ENCODE results near the gene SYNPO2.
A peak's percentile ranks its signal among the peaks of the same experiment; 100 is the strongest.

Gene SYNPO2

DNA sequence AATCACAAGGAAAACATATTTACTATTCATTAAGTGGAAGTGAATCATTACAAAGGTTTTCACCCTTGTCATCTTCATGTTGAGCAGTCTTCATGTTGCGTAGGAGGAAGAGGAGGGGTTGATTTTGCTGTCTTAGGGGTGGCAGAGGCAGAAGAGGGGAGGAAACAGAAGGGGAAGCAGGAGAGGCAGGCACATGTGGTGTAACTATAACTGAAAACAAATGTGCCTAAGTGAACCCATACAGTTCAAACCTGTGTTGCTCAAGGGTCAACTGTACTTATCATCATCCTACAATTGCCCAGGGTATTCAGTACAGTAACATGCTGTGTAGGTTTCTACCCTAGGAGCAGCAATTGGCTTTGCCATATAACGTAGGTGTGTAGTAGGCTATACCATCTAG lies 47.2 kb downstream of the SYNPO2 start:
- H3K9me3 Mint-ChIP-seq: no peaks in the 10 kb centered on the region
- no peak overlapping the region for H3K4me3 Mint-ChIP-seq
- no peaks in the 10 kb centered on the region for H3K36me3 Mint-ChIP-seq
- DNase-seq: no peak
- CTCF ChIA-PET: no interaction called here
- peaks cover 3% of the 10 kb centered on the region for H3K27me3 Mint-ChIP-seq
- no peaks in the 10 kb centered on the region for H3K4me1 Mint-ChIP-seq
- no peak overlapping the region for H3K27ac Mint-ChIP-seq

DNA sequence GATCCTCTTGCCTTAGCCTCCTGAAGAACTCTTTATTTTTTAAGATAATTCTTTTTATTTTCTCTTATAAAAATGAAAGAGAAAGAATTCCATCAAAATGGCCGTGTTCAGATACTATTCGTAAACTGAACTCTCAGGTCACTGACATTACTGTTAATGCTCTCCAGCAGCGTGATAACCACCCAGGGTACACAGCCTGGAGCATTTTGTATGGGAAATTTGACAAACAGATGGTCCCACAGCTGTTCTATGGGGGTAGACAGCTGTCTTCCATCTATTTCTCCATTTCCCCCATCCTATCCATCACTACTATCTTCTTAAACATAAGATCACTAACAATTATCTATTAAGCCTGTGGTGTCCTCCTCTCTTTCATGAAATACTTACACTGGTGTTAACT lies 47.8 kb downstream of the SYNPO2 start:
- Mint-ChIP-seq H3K4me3 (no peak overlapping the region), H3K36me3 (no peaks in the 10 kb centered on the region), H3K4me1 (no peaks in the 10 kb centered on the region), H3K27ac (no peak overlapping the region), H3K9me3 (no peaks in the 10 kb centered on the region), H3K27me3 (peaks cover 7% of the 10 kb centered on the region)
- CTCF ChIA-PET: no interaction called here
- DNase-seq: no peak

DNA sequence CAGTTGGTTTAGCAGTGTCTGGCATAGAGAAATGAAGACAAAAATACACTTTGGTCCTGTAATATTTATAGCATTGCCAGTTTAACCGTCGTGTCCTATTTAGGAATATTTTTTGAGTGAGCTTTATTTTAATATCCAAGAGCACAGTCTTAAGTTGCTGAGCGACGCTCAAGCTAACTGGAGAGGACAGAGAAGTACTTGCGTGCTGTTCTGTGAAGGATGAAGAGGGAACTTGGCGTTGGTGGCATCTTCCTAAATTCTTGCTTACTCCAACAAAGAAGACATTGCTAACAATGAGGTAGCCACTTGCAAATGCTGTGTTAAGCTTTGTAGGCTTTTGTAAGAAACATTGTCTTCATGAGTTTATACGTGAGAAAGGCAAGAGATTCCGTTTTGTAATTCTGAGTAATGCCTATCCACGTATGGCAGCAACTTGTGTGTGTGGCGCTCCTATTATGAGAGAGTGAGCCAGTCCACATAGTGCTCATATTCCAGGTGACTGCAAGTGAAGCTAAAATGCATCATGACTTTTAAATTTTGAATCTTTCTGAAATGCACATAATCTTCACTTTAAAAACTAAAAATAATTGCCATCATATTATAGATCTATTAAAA lies 50.6 kb downstream of the SYNPO2 start:
- H3K36me3 Mint-ChIP-seq: no peaks in the 10 kb centered on the region
- CTCF ChIA-PET: no interaction called here
- no peak overlapping the region for H3K27ac Mint-ChIP-seq
- H3K4me3 Mint-ChIP-seq: no peak overlapping the region
- H3K9me3 Mint-ChIP-seq: no peaks in the 10 kb centered on the region
- DNase-seq: no peak
- H3K4me1 Mint-ChIP-seq: no peaks in the 10 kb centered on the region
- peaks cover 7% of the 10 kb centered on the region for H3K27me3 Mint-ChIP-seq

DNA sequence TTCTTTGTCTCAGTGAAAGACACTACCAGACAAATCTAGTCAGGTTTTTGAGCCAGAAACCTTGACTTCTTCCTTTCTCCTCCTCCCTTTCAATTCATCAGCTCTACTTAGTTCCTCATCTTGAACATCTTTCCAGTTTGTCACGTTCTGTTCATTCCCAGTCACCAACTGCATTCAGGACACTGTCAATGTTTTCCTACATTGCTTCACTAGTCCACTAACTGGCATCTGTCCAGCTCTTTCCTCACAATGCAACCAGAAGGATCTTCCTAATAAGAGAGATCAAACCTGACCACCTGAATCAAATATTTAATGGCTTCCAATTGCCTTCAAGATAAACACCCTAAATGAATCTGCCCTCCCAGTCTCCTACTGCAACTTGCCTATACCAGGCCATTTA lies 52.5 kb downstream of the SYNPO2 start:
- Mint-ChIP-seq H3K9me3 (no peaks in the 10 kb centered on the region), H3K4me3 (no peak overlapping the region), H3K27me3 (peaks cover 7% of the 10 kb centered on the region), H3K4me1 (no peaks in the 10 kb centered on the region), H3K36me3 (no peaks in the 10 kb centered on the region), H3K27ac (no peak overlapping the region)
- CTCF ChIA-PET: no interaction called here
- no peak for DNase-seq

DNA sequence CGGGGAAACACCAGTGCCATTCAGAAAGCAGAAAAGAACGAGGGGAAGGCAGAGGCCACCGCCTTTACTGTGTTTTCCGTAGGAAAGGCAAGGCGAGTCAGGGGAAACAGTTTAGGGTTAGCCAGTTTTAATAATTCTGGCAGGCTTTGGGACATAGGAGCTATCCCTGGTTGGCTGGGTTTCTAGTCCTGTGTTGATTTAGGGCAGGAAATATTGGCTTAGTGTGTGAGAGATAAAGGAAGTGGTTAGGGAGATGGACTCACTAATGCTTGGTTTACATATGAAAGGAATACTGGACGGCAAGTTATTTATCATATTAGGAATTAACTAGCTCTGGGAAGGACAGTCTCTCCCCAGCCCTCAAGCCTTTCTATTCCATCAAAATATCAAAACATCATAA lies 53.1 kb downstream of the SYNPO2 start:
- CTCF ChIA-PET: no interaction called here
- no peak for DNase-seq

DNA sequence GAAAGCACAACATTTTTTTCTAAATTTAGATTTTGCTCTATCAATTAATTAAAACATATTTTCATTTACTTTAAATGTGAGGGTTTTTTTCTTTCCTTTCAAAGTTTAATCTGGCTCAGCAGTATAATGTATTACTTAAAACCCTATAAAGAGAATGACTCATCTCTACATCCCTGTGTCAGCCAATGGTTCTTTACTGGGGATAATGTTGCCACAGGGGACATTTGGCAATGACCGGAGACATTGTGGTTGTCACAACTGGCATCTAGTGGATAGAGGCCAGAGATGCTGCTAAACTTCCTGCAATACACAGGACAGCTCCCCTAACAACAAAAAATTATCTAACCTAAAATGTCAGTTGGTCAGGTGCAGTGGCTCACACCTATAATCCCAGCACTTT lies 53.8 kb downstream of the SYNPO2 start:
- Mint-ChIP-seq H3K9me3 (no peaks in the 10 kb centered on the region), H3K4me1 (no peaks in the 10 kb centered on the region), H3K27ac (no peak overlapping the region), H3K36me3 (no peaks in the 10 kb centered on the region), H3K4me3 (no peak overlapping the region), H3K27me3 (peaks cover 7% of the 10 kb centered on the region)
- CTCF ChIA-PET: no interaction called here
- no peak for DNase-seq

More for the DNA sequence above, 53.1 kb downstream of the SYNPO2 start:
- Mint-ChIP-seq H3K9me3 (no peaks in the 10 kb centered on the region), H3K27me3 (peaks cover 7% of the 10 kb centered on the region), H3K4me1 (no peaks in the 10 kb centered on the region), H3K4me3 (no peak overlapping the region), H3K27ac (no peak overlapping the region), H3K36me3 (no peaks in the 10 kb centered on the region)

DNA sequence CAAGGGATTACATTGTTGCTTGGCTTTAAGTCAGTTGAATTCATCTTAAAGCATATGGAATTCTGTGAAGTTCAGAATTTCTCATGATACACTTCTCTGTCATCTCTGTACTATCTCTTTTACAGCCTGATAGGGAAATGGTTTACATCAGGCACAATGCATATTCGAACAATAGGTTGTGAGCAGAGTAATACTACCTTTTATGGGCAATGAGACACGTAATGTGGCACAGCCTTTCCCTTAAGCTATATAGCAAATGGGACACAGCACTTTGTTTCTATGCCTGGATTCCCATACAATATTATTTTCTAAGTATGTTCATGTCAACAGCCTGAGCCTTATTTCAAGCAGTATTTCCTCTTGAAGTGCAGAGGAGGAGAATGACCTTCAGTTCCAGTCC lies 58.4 kb downstream of the SYNPO2 start:
- CTCF ChIA-PET: no interaction called here
- no peak overlapping the region for H3K4me3 Mint-ChIP-seq
- H3K9me3 Mint-ChIP-seq: no peaks in the 10 kb centered on the region

DNA sequence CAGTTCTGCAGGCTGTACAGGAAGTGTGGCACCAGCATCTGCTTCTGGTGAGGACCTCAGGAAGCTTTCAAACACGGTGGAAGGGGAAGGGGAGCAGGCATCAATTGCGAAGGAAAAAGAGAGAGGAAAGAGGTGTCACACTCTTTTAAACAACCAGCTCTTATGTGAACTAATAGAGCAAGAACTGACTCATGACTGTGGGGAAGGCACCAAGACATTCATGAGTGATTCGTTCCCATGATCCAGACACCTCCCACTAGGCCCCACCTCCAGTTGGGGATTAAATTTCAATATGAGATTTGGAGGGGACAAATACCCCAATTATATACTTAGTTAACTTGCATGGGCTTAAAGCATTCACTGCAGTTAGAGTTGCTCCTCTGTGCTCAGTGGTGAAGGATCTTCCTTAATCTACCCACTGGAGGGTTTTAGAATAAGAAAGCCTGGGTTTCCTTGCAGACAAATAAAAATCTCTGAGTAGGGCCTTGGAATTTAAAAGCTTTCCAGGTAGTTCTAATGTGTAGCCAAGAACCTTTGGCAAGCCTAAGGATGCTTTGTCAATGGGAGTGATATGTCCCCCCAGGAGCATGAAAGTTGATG lies 60.0 kb downstream of the SYNPO2 start:
- Mint-ChIP-seq H3K4me3 (no peak overlapping the region), H3K27me3 (no peaks in the 10 kb centered on the region), H3K4me1 (no peaks in the 10 kb centered on the region), H3K36me3 (no peaks in the 10 kb centered on the region), H3K9me3 (no peaks in the 10 kb centered on the region), H3K27ac (peak overlapping the region; percentile 31)
- CTCF ChIA-PET: no interaction called here
- DNase-seq: no peak

More for the DNA sequence above, 58.4 kb downstream of the SYNPO2 start:
- Mint-ChIP-seq H3K27ac (no peak overlapping the region), H3K27me3 (no peaks in the 10 kb centered on the region), H3K4me1 (no peaks in the 10 kb centered on the region), H3K36me3 (no peaks in the 10 kb centered on the region)
- DNase-seq: no peak

DNA sequence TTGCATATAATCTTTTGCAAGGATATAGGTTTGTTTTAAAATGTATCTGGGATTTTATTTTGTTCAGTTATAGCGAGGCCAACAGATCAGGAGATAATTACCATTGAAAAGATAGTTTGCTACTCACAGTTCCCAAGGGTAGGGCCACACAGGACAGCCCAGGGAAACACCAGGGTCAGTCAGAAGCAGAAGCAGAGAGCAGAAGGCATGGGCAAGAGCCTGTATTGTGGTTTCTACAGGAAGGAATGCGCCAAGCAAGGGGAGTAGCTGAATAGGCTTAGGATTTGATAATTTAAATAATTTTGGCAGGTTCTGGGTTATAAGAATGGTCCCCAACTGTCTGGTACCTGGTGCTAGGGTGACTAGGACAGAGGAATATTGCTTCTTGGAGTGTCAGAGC lies 61.6 kb downstream of the SYNPO2 start:
- CTCF ChIA-PET: no interaction called here
- Mint-ChIP-seq H3K27me3 (no peaks in the 10 kb centered on the region), H3K4me3 (no peak overlapping the region), H3K27ac (no peak overlapping the region), H3K36me3 (no peaks in the 10 kb centered on the region), H3K4me1 (no peaks in the 10 kb centered on the region), H3K9me3 (no peaks in the 10 kb centered on the region)
- DNase-seq: no peak

DNA sequence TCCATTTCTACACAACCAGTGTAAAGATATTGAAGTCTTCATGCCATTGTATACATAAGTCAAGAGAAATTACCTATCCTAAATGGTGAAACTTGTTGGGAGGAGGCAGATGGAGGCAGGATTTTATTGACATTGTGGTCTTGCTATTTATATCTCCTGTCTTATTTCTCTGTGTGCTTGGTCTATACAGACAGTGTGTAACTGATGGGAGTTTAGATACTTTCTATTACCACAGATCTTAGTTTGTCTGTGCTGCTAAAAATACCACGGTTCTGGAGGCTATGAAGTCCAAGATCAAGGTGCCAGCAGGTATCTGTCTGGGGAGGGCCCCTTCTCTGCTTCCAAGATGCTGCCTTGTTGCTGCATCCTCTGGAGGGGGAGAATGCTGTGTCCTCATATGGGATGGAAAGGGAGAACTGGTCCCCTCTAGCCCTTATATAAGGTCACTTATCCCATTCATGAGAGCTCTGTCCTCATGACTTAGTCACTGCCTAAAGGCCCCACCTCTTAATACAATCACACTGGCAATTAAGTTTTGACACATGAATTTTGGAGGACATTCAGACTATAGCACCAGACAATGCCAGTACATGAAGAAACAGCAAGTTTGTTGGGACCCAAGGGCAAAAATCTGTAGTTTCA lies 62.4 kb downstream of the SYNPO2 start:
- CTCF ChIA-PET: interaction anchor here (0.6 kb wide), 1 partner anchor 30 kb away, joined by 3 read pairs; no protein-coding TSS in a partner anchor
- no peak for DNase-seq
- H3K27ac Mint-ChIP-seq: no peak overlapping the region
- no peaks in the 10 kb centered on the region for H3K27me3 Mint-ChIP-seq
- H3K4me1 Mint-ChIP-seq: no peaks in the 10 kb centered on the region
- H3K36me3 Mint-ChIP-seq: no peaks in the 10 kb centered on the region
- H3K4me3 Mint-ChIP-seq: no peak overlapping the region
- no peaks in the 10 kb centered on the region for H3K9me3 Mint-ChIP-seq

DNA sequence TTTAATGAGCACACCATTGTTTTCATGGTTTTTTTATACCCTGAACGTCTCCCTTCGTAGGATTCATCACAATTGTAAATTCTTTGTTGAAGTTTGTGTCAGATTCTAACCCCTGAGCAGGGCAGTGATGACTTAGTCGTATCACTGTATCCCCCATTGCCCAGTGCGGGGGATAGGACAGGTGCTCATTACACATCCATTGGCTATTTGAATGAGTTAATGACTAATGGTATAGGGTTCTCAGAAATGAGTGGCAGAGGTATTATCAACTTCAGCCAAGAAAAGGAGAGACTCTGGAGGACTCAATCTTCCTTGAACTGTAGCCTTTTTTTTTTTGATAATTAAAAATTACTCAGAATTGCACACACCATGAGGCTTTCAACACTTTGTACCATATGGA lies 64.6 kb downstream of the SYNPO2 start:
- no peak overlapping the region for H3K4me3 Mint-ChIP-seq
- H3K27me3 Mint-ChIP-seq: no peaks in the 10 kb centered on the region
- no peaks in the 10 kb centered on the region for H3K36me3 Mint-ChIP-seq
- DNase-seq: no peak
- no peaks in the 10 kb centered on the region for H3K4me1 Mint-ChIP-seq
- CTCF ChIA-PET: no interaction called here
- no peak overlapping the region for H3K27ac Mint-ChIP-seq
- no peaks in the 10 kb centered on the region for H3K9me3 Mint-ChIP-seq

DNA sequence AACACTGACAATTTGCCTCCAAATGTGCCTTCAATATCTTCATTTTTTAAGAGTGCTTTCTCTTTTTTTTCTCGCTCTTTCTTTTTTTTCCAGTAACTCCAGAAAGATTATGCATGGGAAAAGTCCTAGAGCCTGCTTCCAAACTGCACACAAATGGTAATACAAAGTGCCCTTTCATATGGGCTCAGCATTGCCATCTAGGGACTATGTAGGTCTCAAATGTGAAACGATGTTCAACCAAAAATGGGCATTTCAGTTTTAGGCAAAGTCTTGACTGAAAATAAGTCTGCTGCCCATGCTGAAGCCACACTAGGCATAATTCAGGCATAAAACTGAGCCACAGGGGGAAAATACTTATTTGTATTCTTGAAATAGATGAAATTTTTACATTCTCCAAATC lies 65.6 kb downstream of the SYNPO2 start:
- Mint-ChIP-seq H3K36me3 (no peaks in the 10 kb centered on the region), H3K4me3 (no peak overlapping the region), H3K4me1 (no peaks in the 10 kb centered on the region), H3K27ac (no peak overlapping the region), H3K9me3 (no peaks in the 10 kb centered on the region), H3K27me3 (no peaks in the 10 kb centered on the region)
- no peak for DNase-seq
- CTCF ChIA-PET: no interaction called here

DNA sequence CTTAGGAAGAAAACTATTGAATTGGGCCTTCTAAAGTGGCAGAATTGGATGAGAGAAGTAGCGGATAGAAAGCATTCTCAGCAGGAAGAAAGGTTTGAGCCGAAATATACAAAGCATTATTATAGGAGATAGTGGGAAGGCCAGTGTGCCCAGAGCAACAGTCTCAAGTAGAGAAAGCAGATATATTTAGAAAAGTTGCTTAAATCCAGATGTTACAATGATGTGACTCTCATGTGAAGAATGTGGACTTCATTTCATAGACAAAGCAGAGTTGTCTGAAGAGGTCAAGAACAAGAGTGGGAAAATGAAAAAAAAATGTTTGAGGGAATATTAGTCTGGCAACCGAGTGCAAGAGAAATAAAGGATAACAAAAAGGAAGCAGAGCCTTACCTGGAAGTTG lies 66.9 kb downstream of the SYNPO2 start:
- CTCF ChIA-PET: no interaction called here
- Mint-ChIP-seq H3K9me3 (no peaks in the 10 kb centered on the region), H3K4me3 (no peak overlapping the region), H3K27me3 (no peaks in the 10 kb centered on the region), H3K4me1 (no peaks in the 10 kb centered on the region), H3K27ac (no peak overlapping the region), H3K36me3 (no peaks in the 10 kb centered on the region)
- DNase-seq: no peak

DNA sequence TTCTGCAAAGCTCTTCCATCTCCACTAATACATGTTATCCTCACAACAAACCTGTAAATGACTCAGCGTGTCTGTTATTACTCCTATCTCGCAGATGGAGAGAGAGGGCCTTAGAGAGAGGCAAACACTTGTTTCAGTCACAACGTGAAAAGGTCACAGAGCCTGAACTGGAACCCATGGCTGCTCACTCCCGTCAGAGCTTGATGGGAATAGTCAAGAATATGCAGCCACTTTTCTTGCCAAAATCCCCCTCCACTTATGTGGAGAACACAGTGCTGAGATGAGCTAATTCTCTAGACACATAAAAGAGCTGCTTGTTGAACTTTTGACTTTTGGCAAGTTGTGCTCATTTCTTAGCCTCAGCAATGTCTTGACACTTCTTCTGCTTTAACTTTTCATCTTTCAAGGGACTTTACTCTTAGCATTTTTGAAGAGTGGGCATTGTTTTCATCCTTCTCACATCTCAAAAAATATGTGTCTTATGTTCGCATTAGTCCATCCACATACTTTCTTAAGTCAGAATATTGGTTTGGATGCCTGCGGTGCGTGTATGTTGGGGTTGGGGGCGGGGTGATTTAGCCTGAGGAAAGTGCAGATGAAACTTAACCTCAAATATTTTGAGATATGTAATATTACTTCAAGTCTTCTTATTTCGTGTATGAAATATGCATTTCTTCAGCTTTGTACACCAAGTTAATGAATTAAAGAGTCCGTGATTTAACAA lies 69.2 kb downstream of the SYNPO2 start:
- H3K27ac Mint-ChIP-seq: no peak overlapping the region
- H3K4me1 Mint-ChIP-seq: no peaks in the 10 kb centered on the region
- CTCF ChIA-PET: no interaction called here
- DNase-seq: no peak
- no peaks in the 10 kb centered on the region for H3K36me3 Mint-ChIP-seq
- no peak overlapping the region for H3K4me3 Mint-ChIP-seq
- no peaks in the 10 kb centered on the region for H3K27me3 Mint-ChIP-seq
- H3K9me3 Mint-ChIP-seq: no peaks in the 10 kb centered on the region

DNA sequence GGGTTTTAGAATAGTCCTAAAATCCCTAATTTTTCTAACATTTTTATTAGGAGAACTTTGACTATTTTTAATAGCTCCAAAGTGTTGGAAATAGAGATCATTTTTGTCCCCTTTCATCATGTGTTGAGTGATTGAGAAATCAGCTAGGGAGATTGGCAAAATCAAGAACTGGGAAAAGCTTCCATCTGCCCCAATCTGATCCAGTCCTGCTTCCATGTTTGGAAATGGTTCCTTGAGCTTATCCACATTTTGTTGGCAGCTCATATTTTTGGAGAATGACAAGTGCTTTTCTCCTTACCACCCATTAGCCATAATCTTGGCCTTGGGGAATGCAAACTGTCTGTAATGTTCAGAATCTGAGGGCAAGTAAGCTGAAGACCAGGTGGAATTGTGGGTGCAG lies 73.9 kb downstream of the SYNPO2 start:
- H3K36me3 Mint-ChIP-seq: no peaks in the 10 kb centered on the region
- no peak overlapping the region for H3K4me3 Mint-ChIP-seq
- CTCF ChIA-PET: no interaction called here
- no peaks in the 10 kb centered on the region for H3K27me3 Mint-ChIP-seq
- no peaks in the 10 kb centered on the region for H3K9me3 Mint-ChIP-seq
- DNase-seq: no peak
- no peaks in the 10 kb centered on the region for H3K4me1 Mint-ChIP-seq
- H3K27ac Mint-ChIP-seq: no peak overlapping the region

Measured in activated naive CD4-positive, alpha-beta T cell treated with anti-CD3 and anti-CD28 coated beads, Interleukin-2, amount 10 ng/mL, durations not matched to agents 7 days and 5 days (primary cell).